AG04449 (cell line): Measurements from ENCODE around the gene MLX.
"Not testable (repeated sequence)": the region's sequence is repeated elsewhere in the genome, so short reads cannot be mapped to it uniquely, and the experiment has no call there.

Experiments
- CTCF ChIA-PET: fragments of 350-600 bp; formaldehyde crosslinking; extraction: SDS; loops from one replicate; lab custom pipeline; 2021; ENCODE audit warnings: antibody characterized with exemption; lab: Yijun Ruan, JAX
- POLR2A ChIA-PET: fragments of 400-600, 350-600 bp; formaldehyde crosslinking; extraction: SDS; loops from one replicate; lab custom pipeline; 2020; ENCODE audit warnings: antibody characterized with exemption, inconsistent platforms; lab: Yijun Ruan, JAX
- DNase-seq: peaks from one replicate; pipeline ENCODE4 v3.0.0-alpha.2; 2010; ENCODE audit warnings: low read depth, low spot score
- H3K4me3 ChIP-seq: 2 replicates; pipeline ENCODE4 v1.5.1; 2011; ENCODE audit warnings: low read depth, mild to moderate bottlenecking, control low read depth, low read length
- CTCF ChIP-seq: IDR thresholded peaks from one replicate; pipeline ENCODE4 v1.5.1; 2011; ENCODE audit warnings: mild to moderate bottlenecking, moderate library complexity, low read length, control low read depth, inconsistent platforms; ENCODE audit not compliant: insufficient read depth; ENCODE audit errors: missing control alignments

Gene MLX

GRCh38 chr17:42537156-42537805, 29.6 kb upstream of the MLX start:
- no peak for DNase-seq
- H3K4me3 ChIP-seq = peak overlapping the region; percentile 61
- no peak for TF ChIP-seq CTCF
- POLR2A ChIA-PET = interaction anchor here (1.0 to 2.3 kb wide), 4 partner anchors 11 to 114 kb away, joined by 8 to 14 read pairs (median 10); partner anchors contain the start of gene CAVIN1
- CTCF ChIA-PET = interaction anchor here (1.2 to 2.5 kb wide), 4 partner anchors 11 to 225 kb away, joined by 4 to 17 read pairs (median 8); no protein-coding TSS in a partner anchor

- ChIA-PET CTCF (interaction anchor here (1.2 kb wide), 1 partner anchor 226 kb away, joined by 6 read pairs; no protein-coding TSS in a partner anchor), POLR2A (no interaction called here)
- H3K4me3 ChIP-seq = no peak overlapping the region
- no peak for TF ChIP-seq CTCF
- no peak for DNase-seq
These were observed 29.0 kb upstream of the MLX start for GRCh38 chr17:42537826-42538451.

GRCh38 chr17:42538482-42538881, 28.4 kb upstream of the MLX start:
- ChIA-PET POLR2A (no interaction called here), CTCF (interaction anchor here (0.8 kb wide), 1 partner anchor 19 kb away, joined by 3 read pairs; no protein-coding TSS in a partner anchor)
- H3K4me3 ChIP-seq = no peak overlapping the region
- no peak for DNase-seq
- TF ChIP-seq CTCF = no peak

GRCh38 chr17:42540558-42540957, 26.3 kb upstream of the MLX start:
- DNase-seq, H3K4me3 ChIP-seq: not testable (repeated sequence)
- POLR2A ChIA-PET = interaction anchor here (0.7 to 1.2 kb wide), 2 partner anchors 21 to 141 kb away, joined by 3 read pairs; no protein-coding TSS in a partner anchor
- CTCF ChIA-PET = interaction anchor here (0.9 kb wide), 1 partner anchor 24 kb away, joined by 3 read pairs; no protein-coding TSS in a partner anchor

GRCh38 chr17:42541041-42541833, 25.7 kb upstream of the MLX start:
- ChIA-PET CTCF (no interaction called here), POLR2A (interaction anchor here (1.2 to 1.4 kb wide), 2 partner anchors 14 to 22 kb away, joined by 3 to 6 read pairs; no protein-coding TSS in a partner anchor)
- DNase-seq = no peak
- TF ChIP-seq CTCF = no peak
- no peak overlapping the region for H3K4me3 ChIP-seq

- no peak for DNase-seq
- no peak overlapping the region for H3K4me3 ChIP-seq
- ChIA-PET POLR2A (interaction anchor here (0.7 kb wide), 1 partner anchor 11 kb away, joined by 3 read pairs; no protein-coding TSS in a partner anchor), CTCF (no interaction called here)
- TF ChIP-seq CTCF = no peak
These were observed 23.5 kb upstream of the MLX start for GRCh38 chr17:42543190-42544079.
